ENCODE results near the gene EIF5AL1.
"Not testable (repeated sequence)": the region's sequence is repeated elsewhere in the genome, so short reads cannot be mapped to it uniquely, and the experiment has no call there.

The EIF5AL1 gene

DNA sequence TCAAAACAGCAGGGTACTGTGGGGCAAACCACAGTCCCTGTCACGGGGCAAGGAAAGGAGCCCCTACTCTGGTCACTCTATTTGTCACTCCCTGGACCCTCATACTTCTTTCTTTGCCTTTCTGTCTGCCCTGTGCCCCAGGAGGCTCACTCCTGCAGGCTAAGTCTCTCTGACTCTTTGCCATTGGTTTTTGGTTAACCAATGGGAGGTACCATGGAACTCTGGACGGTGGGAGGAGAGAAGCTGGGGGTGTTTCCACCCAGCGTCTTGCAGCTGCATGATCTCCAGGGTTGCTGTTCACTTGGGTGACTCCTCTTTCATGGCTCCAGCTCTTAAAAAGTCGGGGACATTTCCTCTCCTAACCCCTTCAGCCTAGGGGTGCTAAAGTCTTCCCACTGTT is 15.4 kb upstream of the EIF5AL1 start:
- in situ Hi-C loops (cut with MboI; ENCODE audit: low sequenced_read_pairs, unreplicated experiment): no loop called here
- no peak for DNase-seq (ENCODE audit: low spot score)
- TF ChIP-seq, protein P1, sequence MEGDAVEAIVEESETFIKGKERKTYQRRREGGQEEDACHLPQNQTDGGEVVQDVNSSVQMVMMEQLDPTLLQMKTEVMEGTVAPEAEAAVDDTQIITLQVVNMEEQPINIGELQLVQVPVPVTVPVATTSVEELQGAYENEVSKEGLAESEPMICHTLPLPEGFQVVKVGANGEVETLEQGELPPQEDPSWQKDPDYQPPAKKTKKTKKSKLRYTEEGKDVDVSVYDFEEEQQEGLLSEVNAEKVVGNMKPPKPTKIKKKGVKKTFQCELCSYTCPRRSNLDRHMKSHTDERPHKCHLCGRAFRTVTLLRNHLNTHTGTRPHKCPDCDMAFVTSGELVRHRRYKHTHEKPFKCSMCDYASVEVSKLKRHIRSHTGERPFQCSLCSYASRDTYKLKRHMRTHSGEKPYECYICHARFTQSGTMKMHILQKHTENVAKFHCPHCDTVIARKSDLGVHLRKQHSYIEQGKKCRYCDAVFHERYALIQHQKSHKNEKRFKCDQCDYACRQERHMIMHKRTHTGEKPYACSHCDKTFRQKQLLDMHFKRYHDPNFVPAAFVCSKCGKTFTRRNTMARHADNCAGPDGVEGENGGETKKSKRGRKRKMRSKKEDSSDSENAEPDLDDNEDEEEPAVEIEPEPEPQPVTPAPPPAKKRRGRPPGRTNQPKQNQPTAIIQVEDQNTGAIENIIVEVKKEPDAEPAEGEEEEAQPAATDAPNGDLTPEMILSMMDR (IDR thresholded peaks at IDR 0.05; ENCODE audit: borderline replicate concordance, control extremely low read depth, extremely low read depth, insufficient read depth, missing control alignments): no peak

DNA sequence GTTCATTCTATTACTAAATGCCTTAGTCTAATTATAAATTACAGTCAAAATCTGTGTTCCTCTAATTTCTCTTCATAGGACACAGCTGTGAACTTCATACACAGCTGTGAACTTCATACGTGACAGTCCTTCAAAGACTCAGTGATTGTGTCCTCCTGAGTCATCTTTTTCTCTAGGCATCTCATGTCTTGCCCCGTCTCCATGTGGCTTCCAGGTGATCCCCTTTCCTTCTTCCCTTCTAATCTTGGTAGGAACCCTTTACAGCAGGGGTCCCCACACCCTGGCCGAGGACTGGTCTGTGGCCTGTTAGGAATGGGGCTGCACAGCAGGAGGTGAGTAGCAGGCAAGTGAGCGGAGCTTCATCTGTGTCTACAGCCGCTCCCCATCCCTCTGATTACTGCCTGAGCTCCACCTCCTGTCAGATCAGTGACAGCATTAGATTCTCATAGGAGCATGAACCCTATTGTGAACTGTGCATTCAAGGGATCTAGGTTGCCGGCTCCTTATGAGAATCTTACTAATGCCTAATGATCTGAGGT is 14.0 kb upstream of the EIF5AL1 start:
- no peak for DNase-seq (ENCODE audit: low spot score)
- TF ChIP-seq, protein P1 (IDR thresholded peaks at IDR 0.05; ENCODE audit: borderline replicate concordance, control extremely low read depth, extremely low read depth, insufficient read depth, missing control alignments): no peak
- in situ Hi-C loops (cut with MboI; ENCODE audit: low sequenced_read_pairs, unreplicated experiment): no loop called here

DNA sequence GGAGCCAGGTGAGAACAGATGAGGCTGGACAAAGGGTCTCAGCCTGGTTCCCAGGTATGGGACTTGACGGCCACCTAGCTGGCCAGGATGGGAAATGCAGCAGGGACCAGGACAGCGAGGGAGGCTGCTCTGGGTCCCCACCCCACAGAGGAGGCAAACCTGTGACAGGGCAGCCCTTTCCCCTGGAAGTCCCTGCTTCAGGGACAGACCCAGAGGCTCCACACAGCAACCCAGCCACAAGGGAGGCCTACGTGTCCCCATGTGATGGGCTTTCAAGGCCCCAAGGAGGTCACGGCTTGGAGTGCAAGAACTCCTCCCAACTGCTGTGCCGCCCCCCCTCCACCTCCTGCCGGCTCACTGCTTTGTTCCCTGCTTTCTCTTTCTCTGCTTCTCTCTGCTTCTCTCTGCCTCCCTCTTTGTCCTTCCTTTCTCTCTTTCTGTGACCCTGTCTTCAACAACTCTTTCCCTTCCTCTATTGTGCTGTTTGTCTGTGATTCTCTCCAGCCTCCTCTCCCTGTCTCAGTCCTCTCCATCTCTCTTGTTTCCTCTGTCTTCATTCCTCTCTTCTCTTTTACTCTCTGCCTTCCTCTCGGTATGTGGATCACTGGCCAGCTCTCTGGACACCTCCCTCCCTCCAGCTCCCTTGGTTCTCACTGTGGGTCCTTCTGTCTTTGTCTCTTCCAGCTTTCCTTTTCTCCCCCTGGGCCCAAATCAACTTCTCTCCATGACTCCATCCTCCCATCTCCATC is 9.6 kb upstream of the EIF5AL1 start:
- in situ Hi-C loops (cut with MboI; ENCODE audit: low sequenced_read_pairs, unreplicated experiment): no loop called here
- no peak for DNase-seq (ENCODE audit: low spot score)

GRCh38 chr10:79503787-79504186 is 8.5 kb upstream of the EIF5AL1 start:
- DNase-seq (ENCODE audit: low spot score); in situ Hi-C loops (cut with MboI; ENCODE audit: low sequenced_read_pairs, unreplicated experiment): not testable (repeated sequence)

More for the DNA sequence above, 9.6 kb upstream of the EIF5AL1 start:
- TF ChIP-seq, protein P1 (IDR thresholded peaks at IDR 0.05; ENCODE audit: borderline replicate concordance, control extremely low read depth, extremely low read depth, insufficient read depth, missing control alignments): no peak

DNA sequence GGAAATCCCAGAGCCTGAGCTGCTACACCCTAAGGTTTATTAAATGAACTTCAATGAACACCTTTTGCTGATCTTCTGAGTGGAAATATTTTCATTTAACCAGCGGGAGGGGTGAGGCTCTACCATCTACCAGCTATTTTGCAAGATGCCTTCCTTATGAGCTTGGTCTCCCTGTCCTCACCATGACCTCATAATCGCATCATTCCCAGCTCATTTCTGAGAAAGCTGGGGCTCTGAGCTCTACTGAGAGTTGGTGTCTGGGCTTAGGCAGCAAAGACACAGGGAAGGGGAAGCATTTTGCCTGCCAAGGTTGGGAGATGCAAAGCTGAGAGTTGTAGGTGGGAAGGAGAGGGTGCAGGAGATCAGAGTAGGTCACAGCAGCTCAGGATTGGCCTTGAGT is 7.8 kb upstream of the EIF5AL1 start:
- DNase-seq (ENCODE audit: low spot score); in situ Hi-C loops (cut with MboI; ENCODE audit: low sequenced_read_pairs, unreplicated experiment): not testable (repeated sequence)

- in situ Hi-C loops (cut with MboI; ENCODE audit: low sequenced_read_pairs, unreplicated experiment): not testable (repeated sequence)
These were observed 7.0 kb upstream of the EIF5AL1 start for GRCh38 chr10:79505328-79505727.

GRCh38 chr10:79505829-79506228 is 6.5 kb upstream of the EIF5AL1 start:
- TF ChIP-seq, protein P1 (IDR thresholded peaks at IDR 0.05; ENCODE audit: borderline replicate concordance, control extremely low read depth, extremely low read depth, insufficient read depth, missing control alignments): no peak
- in situ Hi-C loops (cut with MboI; ENCODE audit: low sequenced_read_pairs, unreplicated experiment): no loop called here
- no peak for DNase-seq (ENCODE audit: low spot score)

More at GRCh38 chr10:79505328-79505727, 7.0 kb upstream of the EIF5AL1 start:
- DNase-seq (ENCODE audit: low spot score): not testable (repeated sequence)

GRCh38 chr10:79507440-79508167 is 4.7 kb upstream of the EIF5AL1 start:
- no peak for DNase-seq (ENCODE audit: low spot score)
- in situ Hi-C loops (cut with MboI; ENCODE audit: low sequenced_read_pairs, unreplicated experiment): no loop called here
- TF ChIP-seq, protein P1 (IDR thresholded peaks at IDR 0.05; ENCODE audit: borderline replicate concordance, control extremely low read depth, extremely low read depth, insufficient read depth, missing control alignments): no peak

DNA sequence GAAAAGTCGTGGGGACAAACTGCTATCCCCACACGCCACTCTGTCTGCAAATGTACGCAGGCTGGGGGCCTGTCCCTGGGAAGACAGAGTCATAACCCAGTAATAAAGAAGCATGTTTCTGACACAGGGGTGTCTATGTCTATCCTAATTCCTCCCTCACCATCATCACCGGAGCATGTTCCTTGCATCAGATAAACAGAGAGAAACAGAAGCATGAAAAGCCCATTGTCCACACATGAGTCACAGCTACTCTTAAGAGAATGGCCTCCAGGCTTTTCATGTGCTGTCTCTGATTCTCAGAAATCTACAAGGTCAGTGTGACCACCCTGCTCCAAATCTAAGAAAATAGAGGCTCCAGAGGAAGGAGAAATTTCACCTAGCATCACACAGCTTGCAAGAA is 4.1 kb upstream of the EIF5AL1 start:
- in situ Hi-C loops (cut with MboI; ENCODE audit: low sequenced_read_pairs, unreplicated experiment); DNase-seq (ENCODE audit: low spot score): not testable (repeated sequence)

GRCh38 chr10:79509306-79509933 is 2.9 kb upstream of the EIF5AL1 start:
- DNase-seq (ENCODE audit: low spot score): not testable (repeated sequence)

DNA sequence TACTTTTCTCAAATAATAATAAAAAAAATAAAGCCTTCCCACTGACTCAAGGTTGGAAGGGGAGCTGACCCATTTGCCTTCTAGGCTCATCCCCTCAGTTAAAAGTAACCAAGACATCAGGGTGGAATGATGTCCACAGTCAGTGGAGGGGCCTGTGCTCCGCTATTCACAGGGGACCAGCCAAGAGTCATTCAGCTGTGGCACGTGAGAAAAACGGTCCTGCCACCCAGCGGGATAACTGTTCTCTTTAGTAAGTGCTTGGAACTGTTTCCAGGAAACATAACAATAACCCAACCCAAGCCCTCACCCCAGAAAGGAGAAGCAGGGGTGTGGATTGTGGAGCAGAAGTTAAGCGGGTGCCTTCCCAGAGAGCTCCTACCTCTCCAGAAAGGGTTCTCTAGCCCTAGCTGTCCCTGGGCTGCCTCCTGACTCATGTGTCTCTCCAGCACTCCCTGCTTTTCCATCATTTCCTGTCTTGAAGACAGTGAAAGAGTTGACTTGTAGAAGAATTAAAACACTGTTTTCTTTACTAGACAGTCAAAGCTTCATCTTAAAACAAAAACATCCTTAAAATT is 2.3 kb upstream of the EIF5AL1 start:
- DNase-seq (ENCODE audit: low spot score); in situ Hi-C loops (cut with MboI; ENCODE audit: low sequenced_read_pairs, unreplicated experiment): not testable (repeated sequence)

More at GRCh38 chr10:79509306-79509933, 2.9 kb upstream of the EIF5AL1 start:
- in situ Hi-C loops (cut with MboI; ENCODE audit: low sequenced_read_pairs, unreplicated experiment): not testable (repeated sequence)

All from GM13976 (cell line).